RPMI7951 (cell line): ENCODE measurements around the gene PIEZO1. TPM values are rescaled to one million over a fixed set of nuclear protein-coding genes. Genes with fewer than 3 reads are reported as not detected.

Experiments
- DNase-seq: peaks from one replicate; pipeline ENCODE4 v3.0.0-alpha.2; 2012; ENCODE audit warnings: low read depth
- total RNA-seq: library from RNA; depleted of rRNA; stranded (reverse); fragments of >200 nt; shearing (Covaris generic); gene quantifications from 2 replicates; pipeline ENCODE4 v1.2.3, GENCODE V29; 2014

The PIEZO1 gene
- total RNA-seq, 1 experiment from 2014 or later = 76.4 TPM

- no peak for DNase-seq
These were observed 62.9 kb downstream of the PIEZO1 start for GRCh38 chr16:88721815-88722755.

GRCh38 chr16:88721236-88721635 is 63.8 kb downstream of the PIEZO1 start:
- no peak for DNase-seq

GRCh38 chr16:88720396-88720970 is 64.5 kb downstream of the PIEZO1 start:
- no peak for DNase-seq

- no peak for DNase-seq
These were observed 65.1 kb downstream of the PIEZO1 start for GRCh38 chr16:88719933-88720296.

- DNase-seq = no peak
These were observed 65.6 kb downstream of the PIEZO1 start for GRCh38 chr16:88719267-88719932.

- DNase-seq = no peak
These were observed 66.8 kb downstream of the PIEZO1 start for GRCh38 chr16:88718178-88718577.

- no peak for DNase-seq
These were observed 68.4 kb downstream of the PIEZO1 start for GRCh38 chr16:88716601-88717001.

GRCh38 chr16:88716201-88716600 is 68.8 kb downstream of the PIEZO1 start:
- DNase-seq = no peak

GRCh38 chr16:88715312-88716190 is 69.5 kb downstream of the PIEZO1 start:
- no peak for DNase-seq

- DNase-seq = no peak
These were observed 70.4 kb downstream of the PIEZO1 start for GRCh38 chr16:88714420-88715302.

GRCh38 chr16:88713568-88714419 is 71.2 kb downstream of the PIEZO1 start:
- DNase-seq = no peak

GRCh38 chr16:88713054-88713453 is 72.0 kb downstream of the PIEZO1 start:
- DNase-seq = no peak

GRCh38 chr16:88712362-88712979 is 72.5 kb downstream of the PIEZO1 start:
- no peak for DNase-seq

- no peak for DNase-seq
These were observed 73.2 kb downstream of the PIEZO1 start for GRCh38 chr16:88711750-88712340.

GRCh38 chr16:88710556-88710955 is 74.5 kb downstream of the PIEZO1 start:
- DNase-seq = no peak

- DNase-seq = peak; percentile 28
These were observed 77.8 kb downstream of the PIEZO1 start for GRCh38 chr16:88706965-88707826.

GRCh38 chr16:88706229-88706964 is 78.6 kb downstream of the PIEZO1 start, which contains the start of the genes CTU2 and RNF166:
TSS of gene CTU2 (plus strand) at chr16:88706503. CDS start at chr16:88706531, 28 bp downstream.
TSS of gene RNF166 (minus strand) at chr16:88706408. CDS start at chr16:88706325, 83 bp downstream.
- DNase-seq = peak; percentile 82
